Measurements from ENCODE around the gene PGAP1. TPM values are rescaled to one million over a fixed set of nuclear protein-coding genes. Genes with fewer than 3 reads are reported as not detected.

The PGAP1 gene
- total RNA-seq, 4 donors from 2014 or later = 4.3 to 10.2 (median 6.9) TPM

DNA sequence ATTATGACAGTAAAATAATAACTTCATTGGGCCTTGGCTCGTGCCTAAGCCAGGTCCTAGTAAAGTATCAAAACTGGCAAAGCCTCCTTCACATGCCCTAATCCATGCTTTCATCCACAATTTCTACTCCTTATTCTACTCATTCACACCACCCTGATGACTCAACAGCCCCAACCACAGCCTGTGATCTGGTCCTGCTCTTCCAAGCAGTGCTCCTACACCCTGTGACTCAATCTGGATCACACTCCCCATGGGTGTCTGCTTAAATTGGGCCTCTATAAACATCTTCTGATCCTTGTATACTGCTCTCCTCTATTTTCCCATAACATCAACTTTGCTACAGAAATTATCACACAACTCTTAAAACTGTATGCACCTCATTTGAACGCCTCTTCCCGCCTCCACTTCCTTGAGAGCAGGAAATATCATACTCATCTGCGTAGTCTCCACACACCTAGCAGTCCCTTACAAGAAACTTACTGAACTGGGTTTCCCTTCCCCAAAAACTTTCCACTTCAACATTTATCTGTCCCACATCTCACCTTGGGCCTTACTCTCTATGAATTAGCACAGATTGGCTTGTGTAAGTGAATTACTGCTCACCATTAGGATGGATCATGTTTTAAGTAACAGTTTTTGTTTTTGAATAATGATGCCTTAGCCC lies 142.9 kb downstream of the PGAP1 start:
- no peaks in the 10 kb centered on the region for H3K9me3 ChIP-seq
- no peaks in the 10 kb centered on the region for H3K27me3 ChIP-seq
- H3K27ac ChIP-seq = no peak overlapping the region
- H3K4me3 ChIP-seq = no peak overlapping the region
- TF ChIP-seq POLR2A (IDR thresholded peaks at IDR 0.05) (no peak), POLR2AphosphoS5 (IDR thresholded peaks at IDR 0.05) (no peak), EP300 (IDR thresholded peaks at IDR 0.05) (no peak)
- TF ChIP-seq, protein P1, sequence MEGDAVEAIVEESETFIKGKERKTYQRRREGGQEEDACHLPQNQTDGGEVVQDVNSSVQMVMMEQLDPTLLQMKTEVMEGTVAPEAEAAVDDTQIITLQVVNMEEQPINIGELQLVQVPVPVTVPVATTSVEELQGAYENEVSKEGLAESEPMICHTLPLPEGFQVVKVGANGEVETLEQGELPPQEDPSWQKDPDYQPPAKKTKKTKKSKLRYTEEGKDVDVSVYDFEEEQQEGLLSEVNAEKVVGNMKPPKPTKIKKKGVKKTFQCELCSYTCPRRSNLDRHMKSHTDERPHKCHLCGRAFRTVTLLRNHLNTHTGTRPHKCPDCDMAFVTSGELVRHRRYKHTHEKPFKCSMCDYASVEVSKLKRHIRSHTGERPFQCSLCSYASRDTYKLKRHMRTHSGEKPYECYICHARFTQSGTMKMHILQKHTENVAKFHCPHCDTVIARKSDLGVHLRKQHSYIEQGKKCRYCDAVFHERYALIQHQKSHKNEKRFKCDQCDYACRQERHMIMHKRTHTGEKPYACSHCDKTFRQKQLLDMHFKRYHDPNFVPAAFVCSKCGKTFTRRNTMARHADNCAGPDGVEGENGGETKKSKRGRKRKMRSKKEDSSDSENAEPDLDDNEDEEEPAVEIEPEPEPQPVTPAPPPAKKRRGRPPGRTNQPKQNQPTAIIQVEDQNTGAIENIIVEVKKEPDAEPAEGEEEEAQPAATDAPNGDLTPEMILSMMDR (IDR thresholded peaks at IDR 0.05) = no peak
- no peak for ATAC-seq
- H3K4me1 ChIP-seq = no peaks in the 10 kb centered on the region
- 90 to 93% methylated on average over 4 of the region's 4 CpGs for WGBS, 2 donors (ENCODE audit: low coverage in 1 of 2)
- H3K36me3 ChIP-seq = peaks cover 10 to 98% of the 10 kb centered on the region in 2 donors

Small RNA genes lying within 50 kb of the gene (small RNA-seq; reads per million reads assigned to genes)
- 0 reads per million in 4 donors for gene AC012486.1

Other genes starting within 250 kb of the PGAP1 start
- gene GTF3C3, start 127.0 kb downstream of the PGAP1 start, total RNA-seq = 10 to 100 TPM; 13.3 to 30.2 (median 24.3) TPM
- under 1 TPM in 1 of 4 donors, not detected in 3; 0.13 TPM for gene C2orf66, start 117.4 kb downstream of the PGAP1 start, total RNA-seq